GM06990 (cell line): Measurements from ENCODE around the gene SCYL3.
A peak's percentile ranks its signal among the peaks of the same experiment; 100 is the strongest.

Experiments
- DNase-seq: peaks from one replicate; pipeline ENCODE4 v3.0.0-alpha.2; 2011; ENCODE audit not compliant: insufficient read length; ENCODE audit errors: extremely low read depth
- H3K27me3 ChIP-seq: replicated peaks from 2 replicates; pipeline ENCODE4 v1.6.0; 2011; ENCODE audit warnings: low read length; ENCODE audit not compliant: control insufficient read depth, insufficient read depth
- H3K36me3 ChIP-seq: 2 replicates; pipeline ENCODE4 v1.5.1; 2011; ENCODE audit warnings: low read length; ENCODE audit not compliant: control insufficient read depth, insufficient read depth
- H3K4me3 ChIP-seq: replicated peaks from 2 replicates; pipeline ENCODE4 v1.5.1; 2011; ENCODE audit warnings: low read depth, mild to moderate bottlenecking, control low read depth, low read length
- TF ChIP-seq, protein P1 (sequence below): IDR thresholded peaks from 2 replicates; pipeline ENCODE4 v1.5.1; 2011; ENCODE audit warnings: low read length, control low read depth, mild to moderate bottlenecking, inconsistent platforms; ENCODE audit not compliant: insufficient read depth, poor library complexity, severe bottlenecking

Gene SCYL3

GRCh38 chr1:169929210-169929526, 35.5 kb upstream of the SCYL3 start:
- Histone ChIP-seq H3K4me3 (no peak overlapping the region), H3K36me3 (no peaks in the 10 kb centered on the region; the same call in 1 of the 2 replicates), H3K27me3 (no peaks in the 10 kb centered on the region)
- DNase-seq: no peak
- TF ChIP-seq, protein P1, sequence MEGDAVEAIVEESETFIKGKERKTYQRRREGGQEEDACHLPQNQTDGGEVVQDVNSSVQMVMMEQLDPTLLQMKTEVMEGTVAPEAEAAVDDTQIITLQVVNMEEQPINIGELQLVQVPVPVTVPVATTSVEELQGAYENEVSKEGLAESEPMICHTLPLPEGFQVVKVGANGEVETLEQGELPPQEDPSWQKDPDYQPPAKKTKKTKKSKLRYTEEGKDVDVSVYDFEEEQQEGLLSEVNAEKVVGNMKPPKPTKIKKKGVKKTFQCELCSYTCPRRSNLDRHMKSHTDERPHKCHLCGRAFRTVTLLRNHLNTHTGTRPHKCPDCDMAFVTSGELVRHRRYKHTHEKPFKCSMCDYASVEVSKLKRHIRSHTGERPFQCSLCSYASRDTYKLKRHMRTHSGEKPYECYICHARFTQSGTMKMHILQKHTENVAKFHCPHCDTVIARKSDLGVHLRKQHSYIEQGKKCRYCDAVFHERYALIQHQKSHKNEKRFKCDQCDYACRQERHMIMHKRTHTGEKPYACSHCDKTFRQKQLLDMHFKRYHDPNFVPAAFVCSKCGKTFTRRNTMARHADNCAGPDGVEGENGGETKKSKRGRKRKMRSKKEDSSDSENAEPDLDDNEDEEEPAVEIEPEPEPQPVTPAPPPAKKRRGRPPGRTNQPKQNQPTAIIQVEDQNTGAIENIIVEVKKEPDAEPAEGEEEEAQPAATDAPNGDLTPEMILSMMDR: no peak

GRCh38 chr1:169928438-169929209, 34.9 kb upstream of the SCYL3 start:
- H3K27me3 ChIP-seq: no peaks in the 10 kb centered on the region
- H3K4me3 ChIP-seq: no peak overlapping the region
- TF ChIP-seq, protein P1: peak; percentile 44
- no peak for DNase-seq
- no peaks in the 10 kb centered on the region; the same call in 1 of the 2 replicates for H3K36me3 ChIP-seq

- Histone ChIP-seq H3K36me3 (no peaks in the 10 kb centered on the region; the same call in 1 of the 2 replicates), H3K4me3 (no peak overlapping the region), H3K27me3 (no peaks in the 10 kb centered on the region)
- no peak for DNase-seq
- TF ChIP-seq, protein P1: no peak
Measured at GRCh38 chr1:169925505-169926482, 32.1 kb upstream of the SCYL3 start.

- TF ChIP-seq, protein P1: no peak
- H3K4me3 ChIP-seq: no peak overlapping the region
- H3K36me3 ChIP-seq: no peaks in the 10 kb centered on the region; the same call in 1 of the 2 replicates
Measured at GRCh38 chr1:169924829-169925228, 31.1 kb upstream of the SCYL3 start.

GRCh38 chr1:169924063-169924462, 30.4 kb upstream of the SCYL3 start:
- no peak overlapping the region for H3K4me3 ChIP-seq
- TF ChIP-seq, protein P1: no peak
- no peak for DNase-seq
- no peaks in the 10 kb centered on the region for H3K27me3 ChIP-seq
- no peaks in the 10 kb centered on the region; the same call in 1 of the 2 replicates for H3K36me3 ChIP-seq

More at GRCh38 chr1:169924829-169925228, 31.1 kb upstream of the SCYL3 start:
- no peak for DNase-seq
- H3K27me3 ChIP-seq: no peaks in the 10 kb centered on the region
